ENCODE results near the gene SKAP1. TPM values are rescaled to one million over a fixed set of nuclear protein-coding genes. Genes with fewer than 3 reads are reported as not detected.

SKAP1 gene
- total and polyA plus RNA-seq, 2 experiments from 2014 or later: 0.36 TPM; not detected in 1

DNA sequence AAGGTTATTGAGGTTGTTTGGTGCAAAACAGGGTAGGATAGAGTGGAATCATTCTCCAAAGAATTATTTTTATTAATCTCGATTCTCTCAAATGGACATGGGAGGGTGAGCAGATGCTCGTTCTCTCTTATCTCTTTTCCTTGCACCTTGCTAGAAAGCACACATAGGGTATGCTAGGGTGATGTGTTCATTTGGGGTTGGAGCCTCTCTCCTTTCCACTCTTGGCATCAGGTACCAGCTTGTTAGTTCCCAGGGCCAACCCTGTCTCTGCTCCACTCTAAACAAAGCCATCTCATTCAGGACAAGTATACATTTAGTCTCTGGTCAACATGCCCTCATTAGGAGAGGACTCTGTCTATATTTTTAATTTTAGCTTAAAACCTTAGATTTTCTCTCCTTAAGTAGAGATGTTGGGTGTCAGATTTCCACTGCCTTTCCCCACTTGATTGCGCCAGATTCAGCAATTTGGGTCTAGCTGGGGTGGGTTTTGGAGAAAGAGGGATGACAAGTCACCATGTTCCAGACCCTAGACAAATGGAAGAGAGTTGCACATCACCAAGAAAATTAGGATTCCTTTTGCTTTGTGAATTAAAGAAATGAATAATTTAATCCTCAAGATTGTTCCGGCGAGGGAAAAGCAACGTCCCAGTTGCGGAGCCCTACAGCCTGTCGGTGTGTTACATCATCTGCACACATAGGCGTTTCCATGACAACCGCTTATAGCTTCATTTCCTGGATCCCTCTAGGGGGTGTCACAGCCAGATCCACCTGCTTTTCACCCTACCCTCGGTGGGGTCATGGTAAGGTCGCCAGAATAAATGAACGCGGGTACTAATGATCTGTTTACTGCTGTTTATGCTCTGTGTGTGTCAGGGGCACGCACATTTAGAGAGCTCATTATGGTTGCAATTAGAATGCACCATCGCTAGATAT lies 280.9 kb downstream of the SKAP1 start:
- Histone ChIP-seq H3K4me1 (ENCODE audit: low read depth) (no peaks in the 10 kb centered on the region), H3K4me3 (no peak overlapping the region), H3K36me3 (no peaks in the 10 kb centered on the region), H3K27ac (no peak overlapping the region), H3K27me3 (peaks cover 64% of the 10 kb centered on the region), H3K9me3 (ENCODE audit: low read depth) (no peaks in the 10 kb centered on the region)
- DNase-seq (ENCODE audit: low read depth in 1 of 2, low spot score in 1 of 2): peak in 1 of 2 donors; percentile 28
- TF ChIP-seq, protein P1, sequence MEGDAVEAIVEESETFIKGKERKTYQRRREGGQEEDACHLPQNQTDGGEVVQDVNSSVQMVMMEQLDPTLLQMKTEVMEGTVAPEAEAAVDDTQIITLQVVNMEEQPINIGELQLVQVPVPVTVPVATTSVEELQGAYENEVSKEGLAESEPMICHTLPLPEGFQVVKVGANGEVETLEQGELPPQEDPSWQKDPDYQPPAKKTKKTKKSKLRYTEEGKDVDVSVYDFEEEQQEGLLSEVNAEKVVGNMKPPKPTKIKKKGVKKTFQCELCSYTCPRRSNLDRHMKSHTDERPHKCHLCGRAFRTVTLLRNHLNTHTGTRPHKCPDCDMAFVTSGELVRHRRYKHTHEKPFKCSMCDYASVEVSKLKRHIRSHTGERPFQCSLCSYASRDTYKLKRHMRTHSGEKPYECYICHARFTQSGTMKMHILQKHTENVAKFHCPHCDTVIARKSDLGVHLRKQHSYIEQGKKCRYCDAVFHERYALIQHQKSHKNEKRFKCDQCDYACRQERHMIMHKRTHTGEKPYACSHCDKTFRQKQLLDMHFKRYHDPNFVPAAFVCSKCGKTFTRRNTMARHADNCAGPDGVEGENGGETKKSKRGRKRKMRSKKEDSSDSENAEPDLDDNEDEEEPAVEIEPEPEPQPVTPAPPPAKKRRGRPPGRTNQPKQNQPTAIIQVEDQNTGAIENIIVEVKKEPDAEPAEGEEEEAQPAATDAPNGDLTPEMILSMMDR (IDR thresholded peaks at IDR 0.05; ENCODE audit: low read depth, low read length): no peak

DNA sequence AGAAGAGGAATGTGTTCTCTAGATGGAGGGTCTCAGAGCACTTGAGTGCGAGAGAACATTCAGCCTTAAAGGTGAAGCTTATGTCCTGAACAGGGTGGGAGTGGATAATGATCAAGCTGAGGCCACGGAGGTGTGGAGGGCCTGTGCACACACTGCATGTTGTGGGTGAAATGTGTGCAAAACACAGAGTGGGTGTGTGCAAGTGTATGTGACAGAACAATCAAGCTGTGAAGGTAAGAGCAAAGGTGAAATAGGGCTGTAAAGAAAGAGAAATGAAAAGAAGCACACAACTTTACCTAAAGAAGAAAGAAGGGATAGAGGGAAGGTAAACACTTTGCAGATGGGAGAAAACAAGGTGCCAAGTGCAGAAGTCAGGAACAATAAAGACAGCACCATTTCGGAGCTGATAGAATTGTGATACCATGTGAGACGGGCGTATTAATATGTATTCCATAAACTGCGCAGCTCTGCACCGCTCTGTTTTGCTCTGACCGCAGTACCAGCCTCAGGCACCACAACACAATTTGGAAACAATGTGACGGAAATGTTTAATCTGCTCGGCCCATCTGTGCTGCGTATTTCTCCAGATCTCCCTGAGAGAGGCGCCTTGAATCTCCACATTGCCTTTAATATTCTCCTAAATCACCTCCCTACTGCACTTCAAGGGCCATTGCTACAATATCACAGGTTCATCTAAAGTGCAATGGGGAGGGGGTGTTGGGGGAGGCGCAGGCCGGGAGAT lies 281.8 kb downstream of the SKAP1 start:
- Histone ChIP-seq H3K36me3 (no peaks in the 10 kb centered on the region), H3K9me3 (ENCODE audit: low read depth) (no peaks in the 10 kb centered on the region), H3K27ac (no peak overlapping the region), H3K27me3 (peaks cover 64% of the 10 kb centered on the region), H3K4me1 (ENCODE audit: low read depth) (no peaks in the 10 kb centered on the region), H3K4me3 (no peak overlapping the region)
- DNase-seq (ENCODE audit: low read depth in 1 of 2, low spot score in 1 of 2): no peak
- TF ChIP-seq, protein P1 (IDR thresholded peaks at IDR 0.05; ENCODE audit: low read depth, low read length): no peak

DNA sequence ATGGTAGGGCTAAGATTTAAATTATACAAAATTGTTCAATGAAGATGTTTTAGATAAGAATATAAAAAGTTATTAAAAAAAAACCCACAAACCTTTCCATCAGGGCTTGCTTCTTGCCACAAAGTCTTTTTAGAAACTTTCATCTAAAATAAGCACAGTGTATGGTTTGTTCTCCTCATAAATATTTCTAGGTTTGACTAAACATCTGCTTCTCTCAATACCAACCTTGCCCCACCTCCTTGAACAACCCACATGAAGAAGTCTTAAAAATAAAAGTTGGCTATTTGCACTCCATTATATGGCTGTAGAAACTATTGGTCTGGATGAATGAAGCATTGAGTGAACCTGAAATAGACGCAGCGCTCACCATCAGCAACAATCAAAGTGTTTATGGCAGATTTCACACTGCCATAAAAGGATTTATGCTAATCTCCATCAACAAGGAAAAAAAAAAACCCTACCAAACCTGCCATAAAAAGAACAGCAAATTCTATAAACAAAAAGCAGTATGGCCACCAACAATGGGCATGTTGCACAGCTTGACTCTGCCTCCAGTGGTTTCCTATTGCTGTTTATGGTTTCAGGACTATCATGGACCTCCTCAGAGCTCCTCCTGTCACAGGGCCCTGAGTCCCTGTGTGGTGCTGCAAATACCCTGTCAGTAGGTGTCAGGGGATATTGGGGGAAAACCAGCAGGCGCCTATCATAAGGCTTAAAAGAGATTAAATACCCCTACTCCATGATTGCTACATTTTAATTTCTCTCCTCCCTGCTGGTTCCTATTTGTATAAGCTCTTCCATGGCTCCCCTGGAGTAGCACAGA lies 284.8 kb downstream of the SKAP1 start:
- peaks cover 40% of the 10 kb centered on the region for H3K27me3 ChIP-seq
- DNase-seq (ENCODE audit: low read depth in 1 of 2, low spot score in 1 of 2): no peak
- no peaks in the 10 kb centered on the region for H3K9me3 ChIP-seq (ENCODE audit: low read depth)
- H3K4me1 ChIP-seq (ENCODE audit: low read depth): no peaks in the 10 kb centered on the region
- no peaks in the 10 kb centered on the region for H3K36me3 ChIP-seq
- TF ChIP-seq, protein P1 (IDR thresholded peaks at IDR 0.05; ENCODE audit: low read depth, low read length): no peak
- no peak overlapping the region for H3K4me3 ChIP-seq
- H3K27ac ChIP-seq: no peak overlapping the region

DNA sequence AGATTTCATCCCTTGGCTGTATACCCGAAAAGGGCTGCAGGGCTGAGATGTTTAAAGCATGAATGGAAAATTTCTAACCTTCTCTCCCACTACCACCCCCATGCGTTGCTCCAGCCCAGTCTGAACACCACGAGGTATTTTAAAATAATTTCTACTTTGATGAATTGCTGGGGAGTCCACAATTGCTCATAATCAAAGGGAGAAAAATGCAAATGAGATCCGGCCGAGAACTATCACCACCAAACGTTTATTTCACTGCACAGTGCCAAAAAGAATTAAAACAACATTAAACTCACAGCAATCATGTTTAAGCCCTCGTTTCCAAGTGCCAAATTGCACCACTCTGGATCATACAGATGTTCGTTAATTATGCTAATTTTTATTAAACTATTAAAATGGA lies 285.8 kb downstream of the SKAP1 start:
- Histone ChIP-seq H3K4me1 (ENCODE audit: low read depth) (no peaks in the 10 kb centered on the region), H3K36me3 (no peaks in the 10 kb centered on the region), H3K27me3 (peaks cover 35% of the 10 kb centered on the region), H3K4me3 (no peak overlapping the region), H3K27ac (no peak overlapping the region), H3K9me3 (ENCODE audit: low read depth) (no peaks in the 10 kb centered on the region)
- DNase-seq (ENCODE audit: low read depth in 1 of 2, low spot score in 1 of 2): no peak
- TF ChIP-seq, protein P1 (IDR thresholded peaks at IDR 0.05; ENCODE audit: low read depth, low read length): no peak

DNA sequence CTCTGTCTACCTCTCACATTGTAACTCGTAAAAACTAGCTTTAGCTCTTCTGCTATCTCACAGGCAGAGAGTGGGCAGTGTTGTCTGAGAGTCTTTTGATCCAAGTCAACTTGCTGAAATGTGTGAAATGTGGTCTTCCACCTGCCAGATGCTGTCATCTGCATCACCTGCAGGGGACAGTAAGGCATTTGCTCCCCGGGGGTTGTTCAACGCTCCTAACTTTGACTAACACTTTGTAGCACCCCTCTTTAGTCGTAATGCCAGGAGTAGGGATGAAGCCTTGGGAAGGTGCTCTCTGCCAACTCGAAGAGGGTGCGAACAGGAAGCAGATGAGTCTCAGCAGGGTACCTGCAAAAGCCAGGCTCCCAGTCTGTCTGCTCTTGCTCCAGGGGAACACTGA lies 286.4 kb downstream of the SKAP1 start:
- no peaks in the 10 kb centered on the region for H3K9me3 ChIP-seq (ENCODE audit: low read depth)
- peaks cover 29% of the 10 kb centered on the region for H3K27me3 ChIP-seq
- DNase-seq (ENCODE audit: low read depth in 1 of 2, low spot score in 1 of 2): peak in 1 of 2 donors; percentile 12
- no peak overlapping the region for H3K27ac ChIP-seq
- no peak overlapping the region for H3K4me3 ChIP-seq
- H3K36me3 ChIP-seq: no peaks in the 10 kb centered on the region
- no peaks in the 10 kb centered on the region for H3K4me1 ChIP-seq (ENCODE audit: low read depth)
- TF ChIP-seq, protein P1 (IDR thresholded peaks at IDR 0.05; ENCODE audit: low read depth, low read length): no peak

Data from cardiac muscle cell (in vitro differentiated cells and primary cell).